ENCODE measurements around the gene TATDN3.

DNA sequence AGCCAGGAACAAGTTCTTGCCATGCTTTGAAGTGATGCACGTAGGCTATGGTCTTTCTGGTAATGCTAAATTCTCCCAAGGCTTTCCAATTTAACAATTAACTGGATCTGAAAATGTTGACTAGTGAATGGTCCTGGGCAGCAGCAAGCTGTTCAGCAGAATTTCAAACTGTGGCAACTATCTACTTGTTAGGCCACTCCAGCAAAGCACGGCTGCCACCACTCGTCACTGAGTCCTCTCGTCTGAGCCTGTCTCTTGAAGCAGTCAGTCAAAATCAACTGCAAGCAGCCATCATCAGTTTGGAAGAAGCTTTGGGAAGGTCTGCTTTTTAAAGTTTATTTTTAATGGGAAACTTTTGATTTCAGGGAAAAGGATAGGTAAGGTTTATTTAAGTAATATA is 72.5 kb downstream of the TATDN3 start:
- TF ChIP-seq, protein P1, sequence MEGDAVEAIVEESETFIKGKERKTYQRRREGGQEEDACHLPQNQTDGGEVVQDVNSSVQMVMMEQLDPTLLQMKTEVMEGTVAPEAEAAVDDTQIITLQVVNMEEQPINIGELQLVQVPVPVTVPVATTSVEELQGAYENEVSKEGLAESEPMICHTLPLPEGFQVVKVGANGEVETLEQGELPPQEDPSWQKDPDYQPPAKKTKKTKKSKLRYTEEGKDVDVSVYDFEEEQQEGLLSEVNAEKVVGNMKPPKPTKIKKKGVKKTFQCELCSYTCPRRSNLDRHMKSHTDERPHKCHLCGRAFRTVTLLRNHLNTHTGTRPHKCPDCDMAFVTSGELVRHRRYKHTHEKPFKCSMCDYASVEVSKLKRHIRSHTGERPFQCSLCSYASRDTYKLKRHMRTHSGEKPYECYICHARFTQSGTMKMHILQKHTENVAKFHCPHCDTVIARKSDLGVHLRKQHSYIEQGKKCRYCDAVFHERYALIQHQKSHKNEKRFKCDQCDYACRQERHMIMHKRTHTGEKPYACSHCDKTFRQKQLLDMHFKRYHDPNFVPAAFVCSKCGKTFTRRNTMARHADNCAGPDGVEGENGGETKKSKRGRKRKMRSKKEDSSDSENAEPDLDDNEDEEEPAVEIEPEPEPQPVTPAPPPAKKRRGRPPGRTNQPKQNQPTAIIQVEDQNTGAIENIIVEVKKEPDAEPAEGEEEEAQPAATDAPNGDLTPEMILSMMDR (IDR thresholded peaks at IDR 0.05; ENCODE audit: poor library complexity): no peak
- no peak for TF ChIP-seq EZH2 (IDR thresholded peaks at IDR 0.05; ENCODE audit: borderline replicate concordance)
- TF ChIP-seq EZH2phosphoT487 (IDR thresholded peaks at IDR 0.05; ENCODE audit: low read depth, severe bottlenecking, unreplicated experiment): no peak
